Stimulated activated CD4-positive, alpha-beta T cell treated with anti-CD3 and anti-CD28 coated beads, Interleukin-15, amount 100 ng/mL, for 1 hour (primary cell): ENCODE measurements around the gene PKNOX2.

Experiments used
- DNase-seq, 2 donors: peaks; one replicate each; pipeline ENCODE4 v3.0.0-alpha.2; 2020; ENCODE audit warnings: low read depth in 1 of 2, low spot score in 1 of 2

Gene PKNOX2

GRCh38 chr11:125464270-125464662 lies 299.7 kb downstream of the PKNOX2 start:
- DNase-seq, result no peak

GRCh38 chr11:125464666-125465065 lies 300.1 kb downstream of the PKNOX2 start:
- no peak for DNase-seq

- DNase-seq, result no peak
Observed at GRCh38 chr11:125465255-125465654, 300.7 kb downstream of the PKNOX2 start.

DNA sequence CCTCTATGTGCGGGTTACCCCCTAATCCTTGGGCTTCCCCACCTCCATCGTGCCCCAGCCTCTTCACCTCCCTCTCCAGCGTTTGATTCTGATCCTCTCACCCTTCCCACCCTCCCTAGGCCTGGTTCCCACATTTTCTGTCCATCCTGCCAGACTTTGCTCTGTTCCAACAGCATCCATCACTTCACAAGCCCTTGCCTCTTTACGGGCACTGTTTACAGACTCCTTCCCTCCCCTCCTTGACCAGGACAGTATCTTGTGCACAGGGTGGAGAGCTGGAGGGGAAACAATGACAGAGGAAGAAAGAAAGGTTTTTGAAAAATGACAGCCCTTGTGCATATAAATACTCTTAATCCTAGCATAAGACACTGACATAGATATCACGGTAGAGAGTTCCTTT lies 301.1 kb downstream of the PKNOX2 start:
- no peak for DNase-seq

DNA sequence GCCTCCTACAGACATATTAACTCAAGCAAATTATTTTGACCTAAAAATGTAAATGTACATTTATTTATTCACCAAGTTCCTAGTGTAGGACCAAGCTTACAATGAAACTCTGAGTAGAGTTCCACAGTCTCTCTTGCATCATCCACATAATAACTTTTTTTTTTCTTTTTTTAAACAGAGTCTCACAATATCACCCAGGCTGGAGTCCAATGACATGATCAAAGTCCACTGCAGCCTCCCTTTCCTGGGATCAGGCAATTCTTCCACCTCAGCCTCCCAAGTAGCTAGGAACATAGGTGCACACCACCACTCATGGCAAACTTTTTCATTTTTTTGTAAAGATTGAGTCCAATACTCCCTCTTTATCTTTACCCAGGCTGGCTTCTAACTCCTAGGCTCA lies 303.5 kb downstream of the PKNOX2 start:
- no peak for DNase-seq

DNA sequence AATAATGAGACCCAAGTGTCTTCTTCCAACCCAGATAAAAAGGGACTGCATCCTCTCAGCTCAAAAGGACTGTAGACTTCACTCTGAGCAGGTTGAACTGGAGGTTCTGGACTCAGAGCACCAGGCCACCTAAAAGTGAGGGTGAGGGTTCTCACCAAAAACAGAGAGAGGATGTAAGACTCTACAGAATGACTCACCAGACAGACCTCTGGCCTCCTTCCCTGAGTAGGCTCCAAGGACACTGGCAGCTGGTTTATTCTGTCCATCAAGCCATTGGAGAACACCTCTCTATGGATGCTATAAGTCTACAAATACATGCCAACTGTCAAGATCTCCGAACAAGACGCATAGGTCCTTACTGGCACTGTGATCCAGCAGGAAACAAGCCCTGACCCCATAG lies 304.3 kb downstream of the PKNOX2 start:
- DNase-seq, result no peak

DNA sequence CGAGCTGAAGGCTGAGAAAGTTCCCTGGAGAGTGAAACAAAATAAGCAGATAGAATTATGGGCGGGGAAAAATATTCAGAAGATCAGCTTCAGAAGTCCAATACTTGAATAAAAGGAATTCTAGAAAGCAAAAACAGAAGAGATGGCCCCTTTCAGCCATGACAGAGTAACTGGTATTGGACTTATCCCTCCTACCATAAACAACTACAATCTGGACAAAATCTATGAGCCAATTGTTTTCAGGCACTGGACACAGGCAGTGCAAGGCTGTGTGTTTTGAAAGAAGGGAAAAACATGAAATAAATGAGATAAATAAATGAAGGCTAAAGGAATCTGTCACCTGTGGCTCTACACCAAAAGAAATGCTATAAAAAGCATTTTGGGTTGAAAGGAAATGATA lies 305.8 kb downstream of the PKNOX2 start:
- DNase-seq, result no peak

GRCh38 chr11:125476721-125477120 lies 312.2 kb downstream of the PKNOX2 start:
- DNase-seq, result no peak

DNA sequence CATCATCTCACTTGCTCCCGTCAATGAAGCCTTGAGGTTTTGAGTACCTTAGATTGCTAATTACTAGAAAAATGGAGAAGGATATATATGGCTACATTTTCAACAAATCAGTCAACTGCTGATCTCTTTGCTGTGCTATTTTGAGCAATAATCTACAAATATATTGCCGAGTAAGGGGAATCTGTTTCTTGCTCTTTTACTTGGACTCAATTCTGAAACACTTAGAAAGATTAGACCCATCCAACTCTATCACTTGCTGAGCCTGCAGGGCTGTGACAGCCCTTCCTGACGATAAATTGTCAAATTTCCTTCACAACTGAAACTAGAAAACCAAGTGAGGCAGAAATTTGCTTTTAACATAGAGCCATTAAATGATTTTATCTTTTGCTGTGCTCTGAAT lies 314.6 kb downstream of the PKNOX2 start:
- no peak for DNase-seq

- DNase-seq, result no peak
Observed at GRCh38 chr11:125481531-125481930, 317.0 kb downstream of the PKNOX2 start.
